ENCODE measurements around the gene ART3.

ART3 gene

GRCh38 chr4:76072760-76073159, 1.7 kb upstream of the ART3 start:
- FAIRE-seq = no peak

- FAIRE-seq = no peak
Observed at GRCh38 chr4:76074993-76075600, 588 bp downstream of the ART3 start.

GRCh38 chr4:76078033-76078613, 3.6 kb downstream of the ART3 start:
- FAIRE-seq = no peak

- FAIRE-seq = no peak
Observed at GRCh38 chr4:76083386-76083988, 9.0 kb downstream of the ART3 start.

GRCh38 chr4:76084542-76084941, 10.0 kb downstream of the ART3 start:
- no peak for FAIRE-seq

- peak; percentile 92 for FAIRE-seq
Observed at GRCh38 chr4:76087007-76087769, 12.7 kb downstream of the ART3 start.

- FAIRE-seq = no peak
Observed at GRCh38 chr4:76088719-76089118, 14.2 kb downstream of the ART3 start.

- FAIRE-seq = peak; percentile 62
Observed at GRCh38 chr4:76090241-76090691, 15.8 kb downstream of the ART3 start.

GRCh38 chr4:76091052-76091451, 16.5 kb downstream of the ART3 start:
- no peak for FAIRE-seq

- FAIRE-seq = no peak
Observed at GRCh38 chr4:76095568-76095967, 21.1 kb downstream of the ART3 start.

GRCh38 chr4:76096076-76096475, 21.6 kb downstream of the ART3 start:
- FAIRE-seq = no peak

- no peak for FAIRE-seq
Observed at GRCh38 chr4:76105652-76106051, 31.1 kb downstream of the ART3 start.

GRCh38 chr4:76106442-76106841, 31.9 kb downstream of the ART3 start:
- FAIRE-seq = no peak

GRCh38 chr4:76108467-76109181, 34.1 kb downstream of the ART3 start:
- no peak for FAIRE-seq

- no peak for FAIRE-seq
Observed at GRCh38 chr4:76116821-76117220, 42.3 kb downstream of the ART3 start.

GRCh38 chr4:76117536-76117935, 43.0 kb downstream of the ART3 start:
- FAIRE-seq = no peak

GRCh38 chr4:76120199-76120598, 45.7 kb downstream of the ART3 start:
- FAIRE-seq = no peak

- FAIRE-seq = no peak
Observed at GRCh38 chr4:76125816-76126215, 51.3 kb downstream of the ART3 start.

- FAIRE-seq = no peak
Observed at GRCh38 chr4:76127754-76128153, 53.2 kb downstream of the ART3 start.

- no peak for FAIRE-seq
Observed at GRCh38 chr4:76141241-76141640, 66.7 kb downstream of the ART3 start.

- FAIRE-seq = peak; percentile 47
Observed at GRCh38 chr4:76144546-76144945, 70.0 kb downstream of the ART3 start.

GRCh38 chr4:76147454-76148141, 73.1 kb downstream of the ART3 start:
- FAIRE-seq = no peak
